ENCODE data around the gene ZNF236. TPM values are rescaled to one million over a fixed set of nuclear protein-coding genes. Genes with fewer than 3 reads are reported as not detected.
A peak's percentile ranks its signal among the peaks of the same experiment; 100 is the strongest.

The ZNF236 gene
- total RNA-seq, 4 donors from 2014 or later: 10.1 to 15.8 (median 14.8) TPM

- no peak for DNase-seq (ENCODE audit: extremely low spot score)
- Histone ChIP-seq H3K9me3 (no peaks in the 10 kb centered on the region), H3K36me3 (no peaks in the 10 kb centered on the region), H3K4me3 (no peak overlapping the region), H3K4me1 (no peaks in the 10 kb centered on the region), H3K27ac (replicated peaks in 1 of 4) (no peak overlapping the region), H3K27me3 (no peaks in the 10 kb centered on the region)
- WGBS: 81% methylated on average over 20 of the region's 20 CpGs
- TF ChIP-seq POLR2AphosphoS5 (IDR thresholded peaks at IDR 0.05) (peak in 1 of 2 donors; percentile 4), CTCF (IDR thresholded peaks at IDR 0.05) (no peak), POLR2A (IDR thresholded peaks at IDR 0.05; ENCODE audit: low read depth) (no peak), EP300 (IDR thresholded peaks at IDR 0.05) (no peak)
- intact Hi-C loops (cut with DNase I): no loop called here
Measured at GRCh38 chr18:76991021-76991688, 168.8 kb downstream of the ZNF236 start.

- TF ChIP-seq POLR2A (IDR thresholded peaks at IDR 0.05; ENCODE audit: low read depth) (no peak), EP300 (IDR thresholded peaks at IDR 0.05) (no peak), CTCF (IDR thresholded peaks at IDR 0.05) (no peak), POLR2AphosphoS5 (IDR thresholded peaks at IDR 0.05) (no peak)
- 85% methylated on average over 4 of the region's 17 CpGs for WGBS
- Histone ChIP-seq H3K36me3 (no peaks in the 10 kb centered on the region), H3K9me3 (no peaks in the 10 kb centered on the region), H3K27me3 (no peaks in the 10 kb centered on the region), H3K4me1 (no peaks in the 10 kb centered on the region), H3K4me3 (no peak overlapping the region), H3K27ac (replicated peaks in 1 of 4) (no peak overlapping the region)
- DNase-seq (ENCODE audit: extremely low spot score): no peak
- intact Hi-C loops (cut with DNase I): no loop called here
Measured at GRCh38 chr18:76992226-76993084, 170.1 kb downstream of the ZNF236 start.

GRCh38 chr18:76993085-76993382 is 170.7 kb downstream of the ZNF236 start:
- Histone ChIP-seq H3K27ac (replicated peaks in 1 of 4) (no peak overlapping the region), H3K27me3 (no peaks in the 10 kb centered on the region), H3K36me3 (no peaks in the 10 kb centered on the region), H3K4me1 (no peaks in the 10 kb centered on the region), H3K4me3 (no peak overlapping the region), H3K9me3 (no peaks in the 10 kb centered on the region)
- 91% methylated on average over 6 of the region's 6 CpGs for WGBS
- no peak for DNase-seq (ENCODE audit: extremely low spot score)
- TF ChIP-seq CTCF (IDR thresholded peaks at IDR 0.05): no peak
- intact Hi-C loops (cut with DNase I): no loop called here

GRCh38 chr18:76993573-76993972 is 171.2 kb downstream of the ZNF236 start:
- intact Hi-C loops (cut with DNase I): no loop called here
- no peak overlapping the region for H3K4me3 ChIP-seq
- H3K4me1 ChIP-seq: no peaks in the 10 kb centered on the region
- no peaks in the 10 kb centered on the region for H3K9me3 ChIP-seq
- 95% methylated on average over 11 of the region's 11 CpGs for WGBS
- no peak for DNase-seq (ENCODE audit: extremely low spot score)
- H3K27ac ChIP-seq (replicated peaks in 1 of 4): no peak overlapping the region
- no peaks in the 10 kb centered on the region for H3K27me3 ChIP-seq
- no peak for TF ChIP-seq CTCF (IDR thresholded peaks at IDR 0.05)
- no peak for TF ChIP-seq POLR2A (IDR thresholded peaks at IDR 0.05; ENCODE audit: low read depth)
- no peak for TF ChIP-seq EP300 (IDR thresholded peaks at IDR 0.05)
- TF ChIP-seq POLR2AphosphoS5 (IDR thresholded peaks at IDR 0.05): no peak
- H3K36me3 ChIP-seq: no peaks in the 10 kb centered on the region
